Lower lobe of right lung (tissue), 2 donors: ENCODE data around the gene RPS6KC1. TPM values are rescaled to one million over a fixed set of nuclear protein-coding genes. Genes with fewer than 3 reads are reported as not detected.

Source experiments
- ATAC-seq, 2 donors: fragments of 200-7000 bp; cut with Tn5 transposase; one replicate each; pipeline ENCODE4 v1.9.1; 2020 to 2022; ENCODE audit warnings: mild to moderate bottlenecking in 2 of 2, moderate library complexity in 2 of 2
- DNase-seq: peaks from one replicate; pipeline ENCODE4 v3.0.0-alpha.2; 2020
- H3K27ac ChIP-seq: fragments of 200-600 bp; one replicate; pipeline ENCODE4 v1.8.0; 2022
- H3K27me3 ChIP-seq: fragments of 200-600 bp; one replicate; pipeline ENCODE4 v1.8.0; 2022; ENCODE audit warnings: low read depth
- H3K36me3 ChIP-seq: fragments of 200-600 bp; one replicate; pipeline ENCODE4 v1.8.0; 2022; ENCODE audit warnings: mild to moderate bottlenecking
- H3K4me1 ChIP-seq: fragments of 200-600 bp; one replicate; pipeline ENCODE4 v1.8.0; 2022
- H3K4me3 ChIP-seq: fragments of 200-600 bp; one replicate; pipeline ENCODE4 v1.8.0; 2022; ENCODE audit warnings: mild to moderate bottlenecking
- H3K9me3 ChIP-seq: fragments of 200-600 bp; one replicate; pipeline ENCODE4 v1.8.0; 2022
- intact Hi-C: fragments of 100-400 bp; cut with DNase I; formaldehyde crosslinking; loops from one replicate; pipeline ENCODE4 v1.11.0; 2022
- long read RNA-seq: library from polyadenylated mRNA; unstranded; transcript quantifications from one replicate; pipeline ENCODE4 v2.0.0, GENCODE V29; 2021
- total RNA-seq: library from RNA; stranded (reverse); fragmentation: NEBNext Ultra II Directional; extraction: Animal tissue kit (Norgen Biotek cat#: 25700); gene quantifications from one replicate; pipeline ENCODE4 v1.2.1, GENCODE V29; 2021
- TF ChIP-seq, protein P1 (sequence below): fragments of 200-600 bp; IDR thresholded peaks from one replicate; pipeline ENCODE4 v1.8.0; 2022; ENCODE audit warnings: antibody characterized with exemption, mild to moderate bottlenecking
- donor health status: DM: no; HTN: yes; CAD: no; lungs with severe emphysema.

RPS6KC1 gene
- total RNA-seq: 18.7 TPM
- long read RNA-seq, full-length matches to known transcripts: 12 of 32 reads
- long read RNA-seq, partial matches to known transcripts: 4 of 32 reads
- long read RNA-seq, other reads (novel, unspliced or antisense): 16 of 32 reads

DNA sequence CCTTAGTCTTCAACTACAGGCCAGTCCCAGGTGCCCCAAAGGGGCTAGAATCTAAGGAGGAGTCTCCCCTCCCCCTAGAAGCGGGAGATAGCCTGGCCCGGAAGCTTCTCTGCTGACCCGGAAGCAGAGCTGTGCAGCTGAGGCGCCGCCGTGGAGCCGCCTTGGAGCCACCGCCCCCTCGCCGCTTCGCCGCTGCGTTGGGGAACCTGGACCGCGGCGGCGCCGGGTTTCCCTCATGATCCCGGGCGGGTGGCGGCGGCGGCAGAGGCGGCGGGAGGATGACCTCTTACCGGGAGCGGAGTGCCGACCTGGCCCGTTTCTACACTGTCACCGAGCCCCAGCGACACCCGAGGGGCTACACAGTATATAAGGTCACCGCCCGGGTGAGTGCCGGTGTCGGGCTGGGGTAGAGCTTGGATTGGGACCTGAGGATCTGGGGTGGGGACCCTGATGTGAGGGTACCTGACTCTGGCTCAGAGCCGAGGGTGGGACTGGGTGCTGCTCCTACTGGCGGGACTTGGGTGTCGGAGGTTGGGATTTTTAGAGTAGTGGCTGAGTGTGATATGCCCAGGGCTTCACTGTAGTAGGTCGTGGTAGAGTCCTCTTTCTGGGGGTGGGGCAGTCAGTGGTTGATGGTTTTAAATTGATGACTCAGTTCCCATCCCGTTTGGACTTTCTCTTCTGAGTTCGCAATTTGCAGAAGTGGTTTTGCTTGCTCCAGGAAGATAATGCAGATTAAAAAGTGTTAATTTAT is at the start of gene RPS6KC1:
TSS of gene RPS6KC1 (plus strand) at position 115 of the 754 bp plus-strand sequence. CDS start at position 279, 164 bp downstream.
- Histone ChIP-seq H3K9me3 (no peaks in the 10 kb centered on the region), H3K27me3 (peaks cover 8% of the 10 kb centered on the region), H3K27ac (peak within 1 kb of the TSS; percentile 82), H3K4me1 (peaks cover 23% of the 10 kb centered on the region), H3K36me3 (no peaks in the 10 kb centered on the region), H3K4me3 (peak within 1 kb of the TSS; percentile 85)
- ATAC-seq (peak; percentile 98 to 100), DNase-seq (peak; percentile 93)
- TF ChIP-seq, protein P1, sequence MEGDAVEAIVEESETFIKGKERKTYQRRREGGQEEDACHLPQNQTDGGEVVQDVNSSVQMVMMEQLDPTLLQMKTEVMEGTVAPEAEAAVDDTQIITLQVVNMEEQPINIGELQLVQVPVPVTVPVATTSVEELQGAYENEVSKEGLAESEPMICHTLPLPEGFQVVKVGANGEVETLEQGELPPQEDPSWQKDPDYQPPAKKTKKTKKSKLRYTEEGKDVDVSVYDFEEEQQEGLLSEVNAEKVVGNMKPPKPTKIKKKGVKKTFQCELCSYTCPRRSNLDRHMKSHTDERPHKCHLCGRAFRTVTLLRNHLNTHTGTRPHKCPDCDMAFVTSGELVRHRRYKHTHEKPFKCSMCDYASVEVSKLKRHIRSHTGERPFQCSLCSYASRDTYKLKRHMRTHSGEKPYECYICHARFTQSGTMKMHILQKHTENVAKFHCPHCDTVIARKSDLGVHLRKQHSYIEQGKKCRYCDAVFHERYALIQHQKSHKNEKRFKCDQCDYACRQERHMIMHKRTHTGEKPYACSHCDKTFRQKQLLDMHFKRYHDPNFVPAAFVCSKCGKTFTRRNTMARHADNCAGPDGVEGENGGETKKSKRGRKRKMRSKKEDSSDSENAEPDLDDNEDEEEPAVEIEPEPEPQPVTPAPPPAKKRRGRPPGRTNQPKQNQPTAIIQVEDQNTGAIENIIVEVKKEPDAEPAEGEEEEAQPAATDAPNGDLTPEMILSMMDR: no peak
- intact Hi-C loops: no loop called here

GRCh38 chr1:213003256-213003655 is 47.8 kb upstream of the RPS6KC1 start:
- peaks cover 93% of the 10 kb centered on the region for H3K36me3 ChIP-seq
- DNase-seq (no peak), ATAC-seq (no peak)
- no peaks in the 10 kb centered on the region for H3K4me1 ChIP-seq
- no peaks in the 10 kb centered on the region for H3K27me3 ChIP-seq
- no peak overlapping the region for H3K4me3 ChIP-seq
- H3K27ac ChIP-seq: no peak overlapping the region
- H3K9me3 ChIP-seq: no peaks in the 10 kb centered on the region
- intact Hi-C loops: no loop called here
- TF ChIP-seq, protein P1: no peak

GRCh38 chr1:213008564-213008963 is 42.5 kb upstream of the RPS6KC1 start:
- DNase-seq (no peak), ATAC-seq (no peak)
- no peak overlapping the region for H3K4me3 ChIP-seq
- H3K36me3 ChIP-seq: peaks cover 79% of the 10 kb centered on the region
- no peaks in the 10 kb centered on the region for H3K27me3 ChIP-seq
- H3K9me3 ChIP-seq: no peaks in the 10 kb centered on the region
- intact Hi-C loops: no loop called here
- peaks cover 3% of the 10 kb centered on the region for H3K4me1 ChIP-seq
- no peak overlapping the region for H3K27ac ChIP-seq
- TF ChIP-seq, protein P1: no peak

GRCh38 chr1:213014642-213015041 is 36.4 kb upstream of the RPS6KC1 start:
- Histone ChIP-seq H3K4me3 (peak overlapping the region; percentile 93), H3K27me3 (no peaks in the 10 kb centered on the region), H3K27ac (peak overlapping the region; percentile 94), H3K4me1 (peaks cover 19% of the 10 kb centered on the region), H3K9me3 (no peaks in the 10 kb centered on the region), H3K36me3 (peaks cover 29% of the 10 kb centered on the region)
- intact Hi-C loops: no loop called here
- TF ChIP-seq, protein P1: no peak
- DNase-seq (no peak), ATAC-seq (peak in 1 of 2 donors; percentile 10)

GRCh38 chr1:213015099-213016050 is 35.7 kb upstream of the RPS6KC1 start, which contains the start of gene ANGEL2:
TSS of gene ANGEL2 (minus strand) at chr1:213015867. CDS start at chr1:213015671, 196 bp downstream.
- intact Hi-C loops: no loop called here
- no peaks in the 10 kb centered on the region for H3K27me3 ChIP-seq
- DNase-seq: peak; percentile 98

More at GRCh38 chr1:213015099-213016050, 35.7 kb upstream of the RPS6KC1 start, which contains the start of gene ANGEL2:
- H3K4me3 ChIP-seq: peak within 1 kb of the TSS; percentile 93
- H3K36me3 ChIP-seq: peaks cover 26% of the 10 kb centered on the region
- H3K9me3 ChIP-seq: no peaks in the 10 kb centered on the region
- H3K27ac ChIP-seq: peak within 1 kb of the TSS; percentile 94
- peaks cover 19% of the 10 kb centered on the region for H3K4me1 ChIP-seq
- TF ChIP-seq, protein P1: no peak
- peak; percentile 99 for ATAC-seq
